IPS-18a (cell line): ENCODE data around the gene ITIH2.
"Not testable (repeated sequence)": the region's sequence is repeated elsewhere in the genome, so short reads cannot be mapped to it uniquely, and the experiment has no call there.

Experiments
- H3K27ac ChIP-seq: one replicate; pipeline ENCODE4 v1.5.1; 2013; ENCODE audit warnings: low read length
- H3K27me3 ChIP-seq: one replicate; pipeline ENCODE4 v1.6.1; 2013; ENCODE audit warnings: mild to moderate bottlenecking, low read length; ENCODE audit not compliant: control insufficient read depth, insufficient read depth
- H3K36me3 ChIP-seq: one replicate; pipeline ENCODE4 v1.6.1; 2013; ENCODE audit warnings: low read depth, low read length; ENCODE audit not compliant: control insufficient read depth
- H3K4me1 ChIP-seq: one replicate; pipeline ENCODE4 v1.6.1; 2013; ENCODE audit warnings: low read depth, low read length; ENCODE audit not compliant: control insufficient read depth
- H3K4me3 ChIP-seq: one replicate; pipeline ENCODE4 v1.5.1; 2013; ENCODE audit warnings: low read length
- H3K9ac ChIP-seq: one replicate; pipeline ENCODE4 v1.6.1; 2013; ENCODE audit warnings: mild to moderate bottlenecking, low read length, moderate library complexity
- H3K9me3 ChIP-seq: one replicate; pipeline ENCODE4 v1.6.1; 2013; ENCODE audit warnings: low read depth, low read length; ENCODE audit not compliant: control insufficient read depth

The ITIH2 gene

DNA sequence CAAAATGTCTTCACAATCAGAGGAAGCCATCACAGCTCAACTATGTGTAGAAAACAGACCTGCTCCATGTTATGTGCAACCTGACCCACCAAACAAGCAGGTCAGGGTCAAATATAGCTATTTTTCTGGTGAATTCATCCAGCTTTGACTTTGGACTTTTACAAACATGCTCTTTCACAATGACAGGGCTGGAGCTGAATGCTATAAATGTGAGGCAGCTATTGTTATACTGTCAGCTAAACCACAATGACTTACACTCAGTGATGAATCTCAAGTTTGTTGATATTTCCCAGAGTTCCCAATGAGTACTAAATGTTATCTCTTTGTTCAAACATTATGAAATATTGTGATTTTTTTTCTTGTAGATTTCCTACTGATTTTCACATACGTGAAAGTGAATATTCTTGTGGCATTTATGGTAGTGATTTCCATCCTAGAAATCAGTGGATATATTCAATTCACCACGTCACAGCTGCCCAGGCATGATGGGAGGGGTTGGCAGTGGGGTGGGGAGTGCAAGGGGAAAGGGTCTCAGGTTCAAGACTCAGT, 2.5 kb upstream of the ITIH2 start:
- H3K36me3 ChIP-seq, result no peaks in the 10 kb centered on the region
- no peak overlapping the region for H3K27ac ChIP-seq
- H3K27me3 ChIP-seq, result no peaks in the 10 kb centered on the region
- H3K4me1 ChIP-seq, result no peaks in the 10 kb centered on the region
- no peaks in the 10 kb centered on the region for H3K9me3 ChIP-seq
- H3K9ac ChIP-seq, result no peak overlapping the region
- H3K4me3 ChIP-seq, result no peak overlapping the region

DNA sequence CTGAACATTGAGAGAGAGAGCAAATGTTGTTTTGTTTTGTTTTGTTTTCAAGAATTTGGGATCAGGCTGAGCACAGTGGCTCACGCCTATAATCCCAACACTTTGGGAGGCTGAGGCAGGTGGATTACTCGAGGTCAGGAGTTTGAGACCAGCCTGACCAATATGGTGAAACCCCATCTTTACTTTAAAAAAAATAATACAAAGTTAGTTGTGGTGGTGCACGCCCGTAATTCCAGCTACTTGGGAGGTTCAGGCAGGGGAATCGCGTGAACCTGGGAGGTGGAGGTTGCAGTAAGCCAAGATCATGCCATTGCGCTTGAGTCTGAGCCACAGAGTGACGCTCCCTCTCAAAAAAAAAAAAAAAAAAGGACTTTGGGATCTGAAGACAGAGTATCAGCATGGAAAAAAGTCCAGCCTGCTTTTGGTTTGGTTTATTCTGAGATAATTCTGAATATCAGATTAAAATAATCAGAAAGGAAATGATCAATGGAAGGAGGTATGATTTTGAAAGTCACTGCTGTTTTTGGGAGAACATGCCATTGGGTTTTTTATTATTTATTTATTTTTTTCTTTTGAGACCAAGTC, 1.9 kb upstream of the ITIH2 start:
- H3K27ac ChIP-seq, result no peak overlapping the region
- no peaks in the 10 kb centered on the region for H3K9me3 ChIP-seq
- H3K9ac ChIP-seq, result no peak overlapping the region
- no peak overlapping the region for H3K4me3 ChIP-seq
- H3K27me3 ChIP-seq, result no peaks in the 10 kb centered on the region
- no peaks in the 10 kb centered on the region for H3K4me1 ChIP-seq
- H3K36me3 ChIP-seq, result no peaks in the 10 kb centered on the region

DNA sequence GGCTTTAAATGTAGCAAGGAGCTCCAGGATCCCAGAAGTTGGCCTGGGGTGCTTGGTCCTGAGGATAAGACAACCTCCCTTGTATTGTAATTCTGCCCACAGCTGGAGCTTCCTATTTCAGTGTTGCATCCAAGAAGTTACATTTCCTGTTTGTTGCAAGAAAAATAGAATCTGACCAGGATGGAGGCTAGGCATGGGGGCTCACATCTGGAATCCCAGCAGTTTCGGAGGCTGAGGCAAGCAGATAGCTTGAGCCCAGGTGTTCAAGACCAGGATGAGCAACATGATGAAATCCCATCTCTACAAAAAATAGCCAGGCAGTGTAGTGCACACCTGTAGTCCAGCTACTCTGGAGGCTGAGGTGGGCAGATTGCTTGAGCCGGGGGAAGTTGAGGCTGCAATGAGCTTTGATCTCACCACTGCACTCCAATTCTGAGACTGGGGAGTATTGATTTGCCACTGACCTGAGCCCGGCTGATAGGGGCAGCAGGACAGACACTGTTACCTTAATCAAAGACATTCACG, 766 bp upstream of the ITIH2 start:
- Histone ChIP-seq H3K9me3 (no peaks in the 10 kb centered on the region), H3K9ac (no peak overlapping the region), H3K4me3 (no peak overlapping the region), H3K27ac (no peak overlapping the region), H3K27me3 (no peaks in the 10 kb centered on the region), H3K4me1 (no peaks in the 10 kb centered on the region), H3K36me3 (no peaks in the 10 kb centered on the region)

DNA sequence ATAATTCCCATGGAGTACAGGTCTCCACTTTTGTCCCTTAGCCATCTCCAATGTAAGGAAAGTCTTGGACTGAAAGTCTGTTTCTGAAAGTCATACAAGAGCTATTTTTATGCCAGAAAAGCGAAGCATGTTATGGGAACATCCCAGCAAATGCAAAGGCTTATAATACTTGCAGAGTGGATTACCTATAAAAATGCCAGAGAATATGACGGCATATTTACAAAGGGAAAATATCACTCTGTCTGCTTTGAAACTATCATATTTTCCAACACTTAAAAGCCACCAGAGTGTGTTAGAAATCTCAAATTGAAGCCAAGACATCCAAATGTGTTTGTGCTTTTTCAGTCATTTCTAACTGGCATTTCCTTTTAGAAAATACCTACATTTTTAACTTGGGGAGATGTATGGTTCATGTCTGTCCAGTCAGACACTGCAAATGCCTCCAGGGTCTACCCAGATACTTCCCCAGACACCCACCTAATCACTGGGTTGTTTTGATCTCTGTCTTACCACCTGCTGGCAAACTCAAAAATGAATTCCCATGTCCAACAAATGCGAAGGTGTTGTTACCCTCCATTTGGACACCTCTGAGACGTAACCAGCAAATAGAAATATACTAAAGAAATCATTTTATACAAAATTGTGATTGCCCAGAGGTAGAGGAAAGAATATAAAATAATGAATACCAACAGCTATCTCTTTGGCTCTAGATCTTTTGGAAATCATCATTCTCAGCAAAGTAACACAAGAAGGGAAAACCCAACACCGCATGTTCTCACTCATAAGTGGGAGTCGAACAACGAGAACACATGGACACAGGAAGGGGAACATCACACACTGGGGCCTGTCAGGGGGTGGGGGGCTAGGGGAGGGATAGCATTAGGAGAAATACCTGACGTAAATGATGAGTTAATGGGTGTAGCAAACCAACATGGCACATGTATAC, 1.2 kb downstream of the ITIH2 start:
- no peak overlapping the region for H3K9ac ChIP-seq
- no peaks in the 10 kb centered on the region for H3K4me1 ChIP-seq
- H3K27me3 ChIP-seq, result no peaks in the 10 kb centered on the region
- no peak overlapping the region for H3K27ac ChIP-seq
- no peak overlapping the region for H3K4me3 ChIP-seq
- H3K9me3 ChIP-seq, result no peaks in the 10 kb centered on the region
- no peaks in the 10 kb centered on the region for H3K36me3 ChIP-seq

DNA sequence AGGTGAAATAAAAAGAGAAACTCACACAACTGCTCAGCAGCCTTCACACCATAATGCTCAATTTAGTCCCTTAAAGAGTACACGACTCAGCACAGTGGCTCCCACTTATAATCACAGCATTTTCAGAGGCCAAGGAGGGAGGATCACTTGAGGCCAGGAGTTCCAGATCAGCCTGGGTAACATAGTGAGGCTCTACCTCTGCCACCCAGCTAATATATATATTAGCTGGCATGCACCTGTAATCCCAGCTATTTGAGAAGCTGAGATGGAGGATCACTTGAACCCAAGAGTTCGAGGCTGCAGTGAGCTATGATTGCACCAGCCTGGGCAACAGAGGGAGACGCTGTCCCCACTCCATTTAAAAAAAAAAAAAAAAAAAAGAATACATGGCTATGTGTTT, 2.2 kb downstream of the ITIH2 start:
- Histone ChIP-seq H3K4me1 (no peaks in the 10 kb centered on the region), H3K27me3 (no peaks in the 10 kb centered on the region), H3K4me3 (no peak overlapping the region), H3K9ac (no peak overlapping the region), H3K27ac (no peak overlapping the region), H3K9me3 (no peaks in the 10 kb centered on the region), H3K36me3 (no peaks in the 10 kb centered on the region)

DNA sequence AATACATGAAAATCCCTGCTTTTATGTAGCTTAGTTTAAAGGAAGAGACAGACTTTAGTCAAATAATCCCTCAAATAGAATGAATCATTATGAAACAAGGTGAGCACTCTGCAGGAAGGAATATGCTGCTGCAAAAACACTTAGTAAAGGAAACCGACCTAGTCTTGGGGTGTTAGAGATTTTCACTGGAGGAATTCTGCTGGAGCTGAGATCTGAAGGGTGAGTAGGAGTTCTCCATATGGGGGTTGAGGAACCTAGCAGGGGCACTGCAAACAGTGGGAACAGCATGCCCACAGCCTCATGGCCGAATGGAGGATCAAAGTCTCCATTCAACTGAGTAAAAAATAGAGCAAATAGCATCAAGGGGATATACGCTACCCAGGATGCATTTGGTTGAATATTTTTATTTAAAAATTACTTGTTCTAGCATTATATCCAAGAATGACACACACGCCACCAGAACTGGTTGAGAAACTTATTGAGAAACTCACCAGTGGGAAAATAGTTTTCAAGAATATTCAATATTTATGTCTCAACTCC, 3.5 kb downstream of the ITIH2 start:
- H3K36me3 ChIP-seq, result no peaks in the 10 kb centered on the region
- no peak overlapping the region for H3K9ac ChIP-seq
- no peaks in the 10 kb centered on the region for H3K27me3 ChIP-seq
- H3K9me3 ChIP-seq, result no peaks in the 10 kb centered on the region
- no peaks in the 10 kb centered on the region for H3K4me1 ChIP-seq
- H3K27ac ChIP-seq, result no peak overlapping the region
- no peak overlapping the region for H3K4me3 ChIP-seq

DNA sequence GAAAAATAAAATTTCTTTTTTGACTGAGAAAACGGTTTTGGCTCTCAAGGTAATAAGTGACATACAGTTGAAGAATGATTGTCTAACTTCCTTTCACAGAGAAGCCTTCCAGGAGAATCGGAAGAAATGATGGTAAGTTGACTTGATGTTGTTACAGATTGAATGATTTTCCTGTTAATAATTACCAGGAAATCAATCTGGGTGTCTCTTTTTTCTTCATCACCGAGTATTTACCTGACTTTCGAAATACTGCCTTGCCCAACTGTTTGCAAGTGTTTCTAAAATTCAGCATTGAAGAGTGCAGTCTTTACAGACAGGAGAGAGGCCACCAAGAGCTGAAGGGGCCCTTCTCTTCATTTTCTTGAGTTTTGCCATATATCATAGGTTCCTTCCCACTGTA, 4.0 kb downstream of the ITIH2 start:
- Histone ChIP-seq H3K27me3 (no peaks in the 10 kb centered on the region), H3K4me3 (no peak overlapping the region), H3K4me1 (no peaks in the 10 kb centered on the region), H3K9ac (no peak overlapping the region), H3K9me3 (no peaks in the 10 kb centered on the region), H3K27ac (no peak overlapping the region), H3K36me3 (no peaks in the 10 kb centered on the region)

DNA sequence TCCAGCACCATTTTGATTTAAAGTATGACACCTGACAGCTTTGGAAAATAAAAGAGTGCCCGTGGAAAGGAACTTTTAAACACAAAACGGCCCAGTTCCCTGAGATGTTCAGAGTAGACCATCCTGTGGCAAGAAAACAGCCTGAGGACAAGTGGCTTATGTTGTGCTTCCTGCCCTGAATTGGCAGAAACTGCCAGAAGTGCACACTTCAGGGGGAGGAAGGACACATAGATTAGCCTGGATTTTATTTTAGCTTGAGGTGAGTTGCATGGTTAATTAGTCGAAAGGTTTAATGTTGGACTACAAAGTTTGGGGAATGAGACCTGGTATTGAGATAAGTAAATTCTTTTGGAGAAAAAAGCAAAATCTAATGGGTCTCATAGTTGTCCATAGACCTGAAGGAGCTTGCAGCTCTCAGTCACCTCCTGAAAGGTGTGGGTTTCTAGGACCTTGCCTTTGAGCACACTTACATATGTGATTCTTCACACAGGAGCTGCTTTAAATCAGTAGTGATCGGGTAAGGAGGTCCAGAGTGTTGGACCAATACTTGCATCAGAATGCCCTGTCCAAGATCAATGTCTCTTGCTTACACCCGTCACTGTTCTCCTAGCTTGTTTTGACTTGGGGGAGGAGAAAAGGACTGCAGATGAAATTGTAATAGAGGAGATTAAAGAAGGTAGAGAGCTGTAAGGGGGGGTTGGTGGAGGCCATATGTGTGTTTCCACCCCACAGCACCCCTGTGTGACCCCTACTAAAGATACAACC, 4.9 kb downstream of the ITIH2 start:
- Histone ChIP-seq H3K9me3 (no peaks in the 10 kb centered on the region), H3K9ac (no peak overlapping the region), H3K27me3 (no peaks in the 10 kb centered on the region), H3K27ac (no peak overlapping the region), H3K4me3 (no peak overlapping the region), H3K36me3 (no peaks in the 10 kb centered on the region), H3K4me1 (no peaks in the 10 kb centered on the region)

DNA sequence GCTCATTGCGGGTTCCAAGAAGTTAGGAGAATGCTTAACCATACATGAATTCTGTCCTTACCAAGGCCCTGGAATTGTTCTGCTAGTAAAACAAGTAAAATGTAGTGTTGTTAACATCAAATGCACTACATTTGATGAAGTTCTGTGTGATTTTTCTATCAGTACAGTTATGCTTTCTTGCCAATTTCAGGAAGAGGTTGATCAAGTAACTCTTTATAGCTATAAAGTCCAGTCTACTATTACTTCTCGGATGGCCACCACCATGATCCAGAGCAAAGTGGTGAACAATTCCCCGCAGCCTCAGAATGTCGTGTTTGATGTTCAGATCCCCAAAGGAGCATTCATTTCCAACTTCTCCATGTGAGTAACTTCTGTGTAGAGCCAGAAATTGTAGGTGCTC, 5.7 kb downstream of the ITIH2 start:
- Histone ChIP-seq H3K4me3 (no peak overlapping the region), H3K4me1 (no peaks in the 10 kb centered on the region), H3K9me3 (no peaks in the 10 kb centered on the region), H3K9ac (no peak overlapping the region), H3K27me3 (no peaks in the 10 kb centered on the region), H3K27ac (no peak overlapping the region), H3K36me3 (no peaks in the 10 kb centered on the region)

DNA sequence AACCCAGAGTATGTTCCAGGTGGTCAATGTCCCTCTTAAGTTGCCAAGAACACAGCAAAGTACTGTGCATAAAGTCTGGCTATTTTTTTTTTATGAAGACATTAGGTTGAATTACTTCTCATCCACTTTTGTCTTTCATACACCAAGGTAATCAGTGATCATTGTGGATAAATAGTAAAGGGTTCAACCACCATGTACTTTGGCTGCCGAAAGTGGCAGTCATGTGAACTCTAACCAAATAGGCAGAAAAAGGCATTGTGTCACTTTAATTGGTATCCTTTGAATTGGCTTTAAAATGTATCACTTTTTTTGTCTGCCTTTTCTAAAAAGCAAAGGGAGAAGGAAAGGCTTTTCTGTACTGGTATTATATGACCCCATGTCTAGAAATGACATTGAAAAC, 7.3 kb downstream of the ITIH2 start:
- H3K4me3 ChIP-seq, result no peak overlapping the region
- no peaks in the 10 kb centered on the region for H3K27me3 ChIP-seq
- H3K27ac ChIP-seq, result no peak overlapping the region
- H3K4me1 ChIP-seq, result no peaks in the 10 kb centered on the region
- no peak overlapping the region for H3K9ac ChIP-seq
- no peaks in the 10 kb centered on the region for H3K36me3 ChIP-seq
- no peaks in the 10 kb centered on the region for H3K9me3 ChIP-seq

DNA sequence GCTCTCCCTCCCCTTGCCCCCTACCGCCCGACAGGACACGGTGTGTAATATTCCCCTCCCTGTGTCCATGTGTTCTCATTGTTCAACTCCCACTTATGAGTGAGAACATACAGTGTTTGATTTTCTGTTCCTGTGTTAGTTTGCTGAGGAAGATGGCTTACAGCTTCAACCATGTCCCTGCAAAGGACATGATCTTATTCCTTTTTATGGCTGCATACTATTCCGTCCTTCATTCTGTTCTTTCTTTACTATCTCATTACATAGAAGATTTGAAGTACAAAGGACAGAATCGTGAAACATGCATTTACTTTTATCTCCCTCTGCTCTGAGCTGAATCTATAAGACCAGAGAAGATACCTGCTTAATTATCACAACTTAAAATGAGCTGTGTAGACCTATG, 8.0 kb downstream of the ITIH2 start:
- H3K27me3 ChIP-seq, H3K27ac ChIP-seq, H3K9me3 ChIP-seq, H3K4me1 ChIP-seq, H3K36me3 ChIP-seq, H3K4me3 ChIP-seq, H3K9ac ChIP-seq: not testable (repeated sequence)
